Tibial nerve (tissue), 3 donors: Measurements from ENCODE around the gene LHFPL3.

Experiments
- POLR2A ChIP-seq, 2 donors: fragments of 450-650 bp; IDR thresholded peaks; one replicate each; pipeline ENCODE4 v1.6.1; 2017; ENCODE audit warnings: antibody characterized with exemption in 2 of 2, mild to moderate bottlenecking in 2 of 2, moderate library complexity in 2 of 2
- TF ChIP-seq, protein P1 (sequence below), 5 experiments: fragments of 200-600 bp in 3 of 5; fragments of 450-650 bp in 2 of 5; sonication (generic) in 3 of 5; IDR thresholded peaks; one replicate each; pipeline ENCODE4 v1.5.1; 2016 to 2019; ENCODE audit warnings: antibody characterized with exemption in 5 of 5, mild to moderate bottlenecking in 3 of 5, moderate library complexity in 2 of 5

DNA sequence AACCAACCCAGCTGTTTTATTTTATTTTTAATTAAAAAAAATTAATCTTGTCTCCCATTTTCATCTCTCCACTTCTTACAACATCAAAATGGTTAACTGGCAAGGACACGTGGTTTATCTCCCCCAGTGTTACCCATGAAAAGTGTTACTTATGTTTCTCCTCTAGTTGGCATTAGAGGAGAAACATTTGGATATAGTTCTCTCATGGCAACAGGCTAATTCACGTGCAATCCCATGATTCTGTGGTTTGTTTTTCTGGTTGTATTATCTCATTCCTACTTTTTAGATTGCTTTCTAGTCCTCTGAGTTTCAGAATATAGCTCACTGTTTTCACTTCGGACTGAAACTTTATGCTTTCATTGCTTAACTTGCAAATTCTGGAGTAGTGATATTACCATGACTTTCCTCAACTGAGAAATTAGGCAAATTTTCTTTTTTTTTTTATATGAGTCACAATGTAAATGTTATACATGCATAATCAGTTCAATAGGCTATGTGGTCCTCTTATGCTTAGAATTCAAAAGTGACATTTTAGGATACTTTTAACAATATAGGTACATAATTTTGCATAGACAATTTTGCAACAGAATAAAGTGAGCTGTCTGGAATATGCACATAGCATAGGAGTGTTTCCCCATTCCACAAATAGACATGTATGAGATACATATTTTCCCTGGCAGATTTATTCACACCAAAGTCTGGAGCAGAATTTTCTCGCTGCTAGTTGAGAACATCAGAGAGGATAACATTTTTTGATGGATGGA is 43.0 kb downstream of the LHFPL3 start:
- TF ChIP-seq, protein P1, sequence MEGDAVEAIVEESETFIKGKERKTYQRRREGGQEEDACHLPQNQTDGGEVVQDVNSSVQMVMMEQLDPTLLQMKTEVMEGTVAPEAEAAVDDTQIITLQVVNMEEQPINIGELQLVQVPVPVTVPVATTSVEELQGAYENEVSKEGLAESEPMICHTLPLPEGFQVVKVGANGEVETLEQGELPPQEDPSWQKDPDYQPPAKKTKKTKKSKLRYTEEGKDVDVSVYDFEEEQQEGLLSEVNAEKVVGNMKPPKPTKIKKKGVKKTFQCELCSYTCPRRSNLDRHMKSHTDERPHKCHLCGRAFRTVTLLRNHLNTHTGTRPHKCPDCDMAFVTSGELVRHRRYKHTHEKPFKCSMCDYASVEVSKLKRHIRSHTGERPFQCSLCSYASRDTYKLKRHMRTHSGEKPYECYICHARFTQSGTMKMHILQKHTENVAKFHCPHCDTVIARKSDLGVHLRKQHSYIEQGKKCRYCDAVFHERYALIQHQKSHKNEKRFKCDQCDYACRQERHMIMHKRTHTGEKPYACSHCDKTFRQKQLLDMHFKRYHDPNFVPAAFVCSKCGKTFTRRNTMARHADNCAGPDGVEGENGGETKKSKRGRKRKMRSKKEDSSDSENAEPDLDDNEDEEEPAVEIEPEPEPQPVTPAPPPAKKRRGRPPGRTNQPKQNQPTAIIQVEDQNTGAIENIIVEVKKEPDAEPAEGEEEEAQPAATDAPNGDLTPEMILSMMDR (IDR thresholded peaks at IDR 0.05): no peak
- no peak for TF ChIP-seq POLR2A (IDR thresholded peaks at IDR 0.05)
